IMR-90 (cell line): ENCODE data around the gene DDA1. TPM values are rescaled to one million over a fixed set of nuclear protein-coding genes. Genes with fewer than 3 reads are reported as not detected.

Source experiments
- ATAC-seq: fragments of 200-7000 bp; cut with Tn5 transposase; 2 replicates; pipeline ENCODE4 v1.9.1; 2020; ENCODE audit warnings: low read depth, mild to moderate bottlenecking, moderate library complexity
- BruUV-seq: library from RNA; stranded (reverse); fragments of 400-500 nt; replicated peaks from 2 replicates; lab custom pipeline; 2021; lab: Mats Ljungman, UMichigan
- CTCF ChIA-PET: fragments of 300-600 bp; formaldehyde crosslinking; extraction: SDS; loops from one replicate; lab custom pipeline; 2021; ENCODE audit warnings: antibody characterized with exemption; lab: Yijun Ruan, JAX
- POLR2A ChIA-PET: fragments of 300-600 bp; sonication (Branson Sonifier 250); formaldehyde crosslinking; loops from one replicate; lab custom pipeline; 2022; ENCODE audit warnings: antibody characterized with exemption; ENCODE audit not compliant: unreplicated experiment; lab: Charles Lee
- DNase-seq: peaks from one replicate; pipeline ENCODE4 v3.0.0; 2013
- H2AFZ ChIP-seq: replicated peaks from 2 replicates; pipeline ENCODE3; 2013; ENCODE audit warnings: low read length, mild to moderate bottlenecking; ENCODE audit not compliant: poor library complexity
- H2AK5ac ChIP-seq: 2 replicates; pipeline ENCODE4 v1.6.1; 2013; ENCODE audit warnings: low read depth, low read length, inconsistent platforms
- H2AK9ac ChIP-seq: replicated peaks from 2 replicates; pipeline ENCODE3; 2013; ENCODE audit warnings: mild to moderate bottlenecking, low read depth, low read length, moderate library complexity; ENCODE audit not compliant: poor library complexity
- H2BK120ac ChIP-seq: 2 replicates; pipeline ENCODE4 v1.6.1; 2013; ENCODE audit warnings: low read depth, low read length, inconsistent platforms
- H2BK15ac ChIP-seq: 3 replicates; pipeline ENCODE4 v1.6.1; 2013; ENCODE audit warnings: low read depth, low read length, inconsistent platforms
- H2BK20ac ChIP-seq: 2 replicates; pipeline ENCODE4 v1.6.1; 2013; ENCODE audit warnings: low read depth, mild to moderate bottlenecking, inconsistent platforms, low read length, moderate library complexity
- H2BK5ac ChIP-seq: 2 replicates; pipeline ENCODE4 v1.6.1; 2013; ENCODE audit warnings: mild to moderate bottlenecking, low read depth, low read length, inconsistent platforms; ENCODE audit not compliant: poor library complexity, severe bottlenecking
- H3K14ac ChIP-seq: replicated peaks from 2 replicates; pipeline ENCODE4 v1.6.1; 2013; ENCODE audit warnings: low read depth, low read length, inconsistent platforms
- H3K18ac ChIP-seq: 2 replicates; pipeline ENCODE4 v1.6.1; 2013; ENCODE audit warnings: low read depth, low read length, control low read depth
- H3K23ac ChIP-seq: 2 replicates; pipeline ENCODE4 v1.6.1; 2013; ENCODE audit warnings: low read depth, low read length, inconsistent platforms
- H3K27ac ChIP-seq: 2 replicates; pipeline ENCODE4 v1.5.1; 2013; ENCODE audit warnings: mild to moderate bottlenecking, control low read depth, low read length; ENCODE audit not compliant: insufficient read depth
- H3K27me3 ChIP-seq: 2 replicates; pipeline ENCODE4 v1.6.1; 2013; ENCODE audit warnings: low read length; ENCODE audit not compliant: control insufficient read depth, insufficient read depth
- H3K36me3 ChIP-seq: 2 replicates; pipeline ENCODE4 v1.6.1; 2013; ENCODE audit warnings: low read length, mixed read lengths; ENCODE audit not compliant: control insufficient read depth, insufficient read depth
- H3K4ac ChIP-seq: 2 replicates; pipeline ENCODE4 v1.6.1; 2013; ENCODE audit warnings: low read depth, low read length, inconsistent platforms
- H3K4me1 ChIP-seq: 2 replicates; pipeline ENCODE4 v1.6.1; 2013; ENCODE audit warnings: low read length, mixed read lengths; ENCODE audit not compliant: control insufficient read depth, insufficient read depth
- H3K4me2 ChIP-seq: 2 replicates; pipeline ENCODE4 v1.6.1; 2013; ENCODE audit warnings: low read depth, mild to moderate bottlenecking, control low read depth, low read length, moderate library complexity
- H3K4me3 ChIP-seq: 2 replicates; pipeline ENCODE4 v1.5.1; 2013; ENCODE audit warnings: low read depth, mild to moderate bottlenecking, control low read depth, low read length, moderate library complexity; ENCODE audit not compliant: insufficient read depth
- H3K56ac ChIP-seq: 2 replicates; pipeline ENCODE4 v1.6.1; 2013; ENCODE audit warnings: low read length, inconsistent platforms; ENCODE audit not compliant: insufficient read depth; ENCODE audit errors: extremely low read depth
- H3K79me1 ChIP-seq, 2 experiments: 2 replicates each; pipeline ENCODE4 v1.6.1; 2013; ENCODE audit warnings: low read length in 2 of 2, inconsistent platforms in 1 of 2, low read depth in 1 of 2
- H3K9ac ChIP-seq: 2 replicates; pipeline ENCODE4 v1.6.1; 2013; ENCODE audit warnings: low read depth, low read length, control low read depth
- H3K9me1 ChIP-seq: 2 replicates; pipeline ENCODE4 v1.6.1; 2013; ENCODE audit warnings: low read length, inconsistent platforms; ENCODE audit not compliant: insufficient read depth
- H3K9me3 ChIP-seq: 2 replicates; pipeline ENCODE4 v1.6.1; 2013; ENCODE audit warnings: low read length; ENCODE audit not compliant: control insufficient read depth, insufficient read depth
- H4K20me1 ChIP-seq: 2 replicates; pipeline ENCODE4 v1.6.1; 2013; ENCODE audit warnings: low read length, inconsistent platforms; ENCODE audit not compliant: insufficient read depth
- H4K5ac ChIP-seq: 2 replicates; pipeline ENCODE4 v1.6.1; 2013; ENCODE audit warnings: mild to moderate bottlenecking, low read depth, low read length, control low read depth
- H4K8ac ChIP-seq, 2 experiments: 2 replicates each; pipeline ENCODE4 v1.6.1; 2013; ENCODE audit warnings: low read depth in 2 of 2, low read length in 2 of 2, control low read depth in 1 of 2, inconsistent platforms in 1 of 2
- H4K91ac ChIP-seq: 2 replicates; pipeline ENCODE4 v1.6.1; 2013; ENCODE audit warnings: low read depth, low read length, inconsistent platforms; ENCODE audit not compliant: insufficient read depth
- BHLHE40 ChIP-seq: fragments of 150-350 bp; IDR thresholded peaks from 2 replicates; pipeline ENCODE4 v1.6.1; 2016; ENCODE audit warnings: mild to moderate bottlenecking, low read depth, low read length
- CEBPB ChIP-seq: IDR thresholded peaks from 2 replicates; pipeline ENCODE4 v1.6.1; 2012; ENCODE audit warnings: low read depth, low read length, improper control_type of control experiment
- CHD1 ChIP-seq: IDR thresholded peaks from 2 replicates; pipeline ENCODE4 v1.6.1; 2012; ENCODE audit warnings: low read depth, low read length, improper control_type of control experiment
- CTCF ChIP-seq: conservative IDR thresholded peaks from 2 replicates; pipeline ENCODE4 v1.5.1; 2012; ENCODE audit warnings: mild to moderate bottlenecking, low read depth, low read length, improper control_type of control experiment
- FOS ChIP-seq: fragments of 150-350 bp; IDR thresholded peaks from 2 replicates; pipeline ENCODE4 v1.6.1; 2016; ENCODE audit warnings: low read depth, low read length
- MAFK ChIP-seq: IDR thresholded peaks from 2 replicates; pipeline ENCODE4 v1.6.1; 2012; ENCODE audit warnings: low read depth, low read length, improper control_type of control experiment
- MAZ ChIP-seq: IDR thresholded peaks from 2 replicates; pipeline ENCODE4 v1.6.1; 2012; ENCODE audit warnings: low read depth, mild to moderate bottlenecking, low read length, improper control_type of control experiment, moderate library complexity, borderline replicate concordance
- MXI1 ChIP-seq: IDR thresholded peaks from 2 replicates; pipeline ENCODE4 v1.6.1; 2012; ENCODE audit warnings: low read depth, mild to moderate bottlenecking, low read length, moderate library complexity, borderline replicate concordance
- NFE2L2 ChIP-seq: fragments of 150-350 bp; IDR thresholded peaks from 2 replicates; pipeline ENCODE4 v1.6.1; 2016; ENCODE audit warnings: low read depth, mild to moderate bottlenecking, low read length
- POLR2A ChIP-seq: IDR thresholded peaks from 2 replicates; pipeline ENCODE4 v1.6.1; 2012; ENCODE audit warnings: mild to moderate bottlenecking, low read depth, low read length
- RAD21 ChIP-seq: IDR thresholded peaks from 2 replicates; pipeline ENCODE4 v1.6.1; 2012; ENCODE audit warnings: low read length, improper control_type of control experiment
- RCOR1 ChIP-seq: IDR thresholded peaks from 2 replicates; pipeline ENCODE4 v1.6.1; 2012; ENCODE audit warnings: mild to moderate bottlenecking, low read length, improper control_type of control experiment; ENCODE audit not compliant: insufficient replicate concordance
- RFX5 ChIP-seq: IDR thresholded peaks from 2 replicates; pipeline ENCODE4 v1.8.0; 2012; ENCODE audit warnings: low read depth, mild to moderate bottlenecking, low read length, moderate library complexity
- SMC3 ChIP-seq: fragments of 150-350 bp; IDR thresholded peaks from 2 replicates; pipeline ENCODE4 v1.6.1; 2016; ENCODE audit warnings: low read depth, mild to moderate bottlenecking, antibody characterized with exemption, low read length, moderate library complexity
- USF2 ChIP-seq: fragments of 150-350 bp; IDR thresholded peaks from 2 replicates; pipeline ENCODE4 v1.6.1; 2017; ENCODE audit warnings: mild to moderate bottlenecking, antibody characterized with exemption, low read length, low read depth
- WGBS, 2 experiments: methylation state at CpG; one replicate each; pipeline versions ENCODE4 v1.1.5 to v1.1.7; 2013; ENCODE audit warnings: missing lambda C conversion rate in 2 of 2; ENCODE audit not compliant: insufficient read length in 1 of 2; ENCODE audit errors: extremely low coverage in 2 of 2; 5-methylcytosine and 5-hydroxymethylcytosine counted together
- dilution Hi-C: fragments of 300-500 bp; cut with HindIII; formaldehyde crosslinking; loops from one replicate; pipeline ENCODE4 v1.14.3; 2018; ENCODE audit warnings: low sequenced_read_pairs; ENCODE audit not compliant: unreplicated experiment
- in situ Hi-C: fragments of 300-500 bp; cut with MboI; formaldehyde crosslinking; loops from 3 replicates; pipeline ENCODE4 v1.14.3; 2019; ENCODE audit warnings: low sequenced_read_pairs, inconsistent platforms, mixed read lengths
- intact Hi-C: fragments of 100-400 bp; cut with micrococcal nuclease; formaldehyde crosslinking; loops from 2 replicates; pipeline ENCODE4 v1.10.0; 2022
- polyA plus RNA-seq, 3 experiments: library from polyadenylated mRNA; depleted of rRNA; stranded (reverse); fragments of >200 nt; gene quantifications; 2 replicates each; pipeline ENCODE4 v1.2.3, GENCODE V29; 2012; ENCODE audit warnings: low replicate concordance in 1 of 3
- total RNA-seq: library from RNA; depleted of rRNA; stranded (reverse); fragments of >200 nt; gene quantifications from 2 replicates; pipeline ENCODE4 v1.2.3, GENCODE V29; 2012
- TF ChIP-seq, protein P1 (sequence below): fragments of 150-350 bp; IDR thresholded peaks from 2 replicates; pipeline ENCODE4 v1.6.1; 2016; ENCODE audit warnings: low read depth, mild to moderate bottlenecking, low read length, moderate library complexity, borderline replicate concordance

DDA1 gene
- total and polyA plus RNA-seq, 2 of the 4 experiments (the other 2 are of a cell fraction) = 33.7 to 87.2 TPM

DNA sequence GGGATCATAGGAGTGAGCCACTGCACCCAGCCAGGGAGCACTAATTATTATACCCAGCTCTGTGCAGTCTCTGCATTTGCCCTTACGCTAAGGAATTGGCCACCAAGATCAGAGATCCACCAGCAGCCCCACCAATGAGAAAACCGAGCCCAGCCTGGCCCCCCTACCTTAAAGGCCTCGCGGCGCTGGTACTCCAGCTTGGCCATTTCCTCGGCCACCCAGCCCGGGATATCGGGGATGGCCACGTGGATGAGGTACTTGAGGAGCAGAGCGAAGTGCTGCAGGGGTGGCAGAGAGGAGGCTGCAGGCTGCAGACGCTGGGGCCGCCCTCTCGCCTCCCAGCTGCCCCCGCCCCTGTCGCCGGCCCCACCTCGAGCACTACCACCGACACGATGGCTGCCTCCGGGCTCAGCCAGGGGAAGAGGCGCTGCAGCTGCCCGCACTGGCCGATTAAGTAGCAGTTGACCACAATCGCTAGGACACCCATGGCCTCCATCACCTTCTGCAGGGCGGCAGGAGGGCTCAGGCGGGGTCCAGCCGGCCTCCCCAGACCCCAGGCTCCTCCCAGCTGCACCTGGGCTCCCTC lies 17.8 kb downstream of the DDA1 start:
- Histone ChIP-seq H3K9ac (no peak overlapping the region), H3K18ac (no peak overlapping the region), H2BK120ac (no peak overlapping the region), H2BK15ac (no peak overlapping the region), H3K36me3 (peaks cover 16% of the 10 kb centered on the region), H3K4ac (no peak overlapping the region), H3K4me3 (no peak overlapping the region), H3K27ac (no peak overlapping the region), H3K4me1 (no peaks in the 10 kb centered on the region), H3K56ac (no peak overlapping the region), H4K5ac (no peak overlapping the region), H2AK9ac (peak overlapping the region; percentile 16), H3K79me1 (peaks cover 0 to under 1% of the 10 kb centered on the region in 2 experiments; a peak in 1 of 4 replicates), H3K14ac (no peak overlapping the region), H2BK5ac (no peak overlapping the region), H3K4me2 (no peak overlapping the region), H2AK5ac (no peak overlapping the region), H2BK20ac (no peak overlapping the region), H4K91ac (no peak overlapping the region), H3K23ac (no peak overlapping the region), H2AFZ (no peak overlapping the region), H4K20me1 (peaks cover 7% of the 10 kb centered on the region; the same call in 1 of the 2 replicates), H3K9me3 (no peaks in the 10 kb centered on the region), H3K27me3 (no peaks in the 10 kb centered on the region), H4K8ac (no peak overlapping the region), H3K9me1 (no peaks in the 10 kb centered on the region)
- WGBS, 2 experiments = 89% methylated on average over 12 of the region's 27 CpGs; no CpG with 5 or more reads in 1 of the 2 experiments
- no peak for TF ChIP-seq RFX5
- no peak for TF ChIP-seq SMC3
- TF ChIP-seq CTCF = no peak
- TF ChIP-seq, protein P1, sequence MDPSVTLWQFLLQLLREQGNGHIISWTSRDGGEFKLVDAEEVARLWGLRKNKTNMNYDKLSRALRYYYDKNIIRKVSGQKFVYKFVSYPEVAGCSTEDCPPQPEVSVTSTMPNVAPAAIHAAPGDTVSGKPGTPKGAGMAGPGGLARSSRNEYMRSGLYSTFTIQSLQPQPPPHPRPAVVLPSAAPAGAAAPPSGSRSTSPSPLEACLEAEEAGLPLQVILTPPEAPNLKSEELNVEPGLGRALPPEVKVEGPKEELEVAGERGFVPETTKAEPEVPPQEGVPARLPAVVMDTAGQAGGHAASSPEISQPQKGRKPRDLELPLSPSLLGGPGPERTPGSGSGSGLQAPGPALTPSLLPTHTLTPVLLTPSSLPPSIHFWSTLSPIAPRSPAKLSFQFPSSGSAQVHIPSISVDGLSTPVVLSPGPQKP = no peak
- TF ChIP-seq BHLHE40 = no peak
- TF ChIP-seq RCOR1 = no peak
- no peak for TF ChIP-seq CHD1
- TF ChIP-seq POLR2A = no peak
- no peak for TF ChIP-seq MAZ
- no peak for TF ChIP-seq MAFK
- TF ChIP-seq NFE2L2 = no peak
- no peak for TF ChIP-seq USF2
- no peak for TF ChIP-seq RAD21
- no peak for TF ChIP-seq MXI1
- no peak for TF ChIP-seq CEBPB
- no peak for TF ChIP-seq FOS
- in situ Hi-C loops = no loop called here
- DNase-seq (no peak), ATAC-seq (no peak)
- intact Hi-C loops = no loop called here
- BruUV-seq = no TSS peak
- CTCF ChIA-PET = no interaction called here
- POLR2A ChIA-PET = no interaction called here
- dilution Hi-C loops = no loop called here
